ENCODE data around the gene KLHL40.

Gene KLHL40

GRCh38 chr3:42729404-42730145 lies 44.2 kb downstream of the KLHL40 start:
- Histone ChIP-seq H3K27ac (ENCODE audit: low read length) (no peak overlapping the region), H3K36me3 (ENCODE audit: insufficient read depth, low read depth, low read length) (no peaks in the 10 kb centered on the region), H3K4me1 (ENCODE audit: insufficient read depth, low read length) (peaks cover 9% of the 10 kb centered on the region; the same call in 1 of the 2 replicates), H3K9ac (ENCODE audit: low read depth, low read length) (no peak overlapping the region), H3K4me3 (ENCODE audit: low read length) (no peak overlapping the region), H3K9me3 (ENCODE audit: insufficient read depth, low read depth, low read length) (no peaks in the 10 kb centered on the region), H3K27me3 (ENCODE audit: insufficient read depth, low read length) (no peaks in the 10 kb centered on the region)

GRCh38 chr3:42730294-42730693 lies 45.0 kb downstream of the KLHL40 start:
- Histone ChIP-seq H3K4me1 (ENCODE audit: insufficient read depth, low read length) (peaks cover 9% of the 10 kb centered on the region; the same call in 1 of the 2 replicates), H3K27me3 (ENCODE audit: insufficient read depth, low read length) (no peaks in the 10 kb centered on the region), H3K36me3 (ENCODE audit: insufficient read depth, low read depth, low read length) (no peaks in the 10 kb centered on the region), H3K9ac (ENCODE audit: low read depth, low read length) (no peak overlapping the region), H3K27ac (ENCODE audit: low read length) (no peak overlapping the region), H3K9me3 (ENCODE audit: insufficient read depth, low read depth, low read length) (no peaks in the 10 kb centered on the region), H3K4me3 (ENCODE audit: low read length) (no peak overlapping the region)

GRCh38 chr3:42730706-42731420 lies 45.5 kb downstream of the KLHL40 start:
- Histone ChIP-seq H3K36me3 (ENCODE audit: insufficient read depth, low read depth, low read length) (no peaks in the 10 kb centered on the region), H3K27ac (ENCODE audit: low read length) (no peak overlapping the region), H3K9me3 (ENCODE audit: insufficient read depth, low read depth, low read length) (no peaks in the 10 kb centered on the region), H3K4me3 (ENCODE audit: low read length) (no peak overlapping the region), H3K4me1 (ENCODE audit: insufficient read depth, low read length) (peaks cover 9% of the 10 kb centered on the region; the same call in 1 of the 2 replicates), H3K27me3 (ENCODE audit: insufficient read depth, low read length) (no peaks in the 10 kb centered on the region), H3K9ac (ENCODE audit: low read depth, low read length) (no peak overlapping the region)

GRCh38 chr3:42731476-42732195 lies 46.3 kb downstream of the KLHL40 start:
- H3K9ac ChIP-seq (ENCODE audit: low read depth, low read length) = no peak overlapping the region
- H3K9me3 ChIP-seq (ENCODE audit: insufficient read depth, low read depth, low read length) = no peaks in the 10 kb centered on the region
- H3K4me1 ChIP-seq (ENCODE audit: insufficient read depth, low read length) = peaks cover 9% of the 10 kb centered on the region; the same call in 1 of the 2 replicates
- H3K27ac ChIP-seq (ENCODE audit: low read length) = no peak overlapping the region
- no peaks in the 10 kb centered on the region for H3K27me3 ChIP-seq (ENCODE audit: insufficient read depth, low read length)
- no peak overlapping the region for H3K4me3 ChIP-seq (ENCODE audit: low read length)
- no peaks in the 10 kb centered on the region for H3K36me3 ChIP-seq (ENCODE audit: insufficient read depth, low read depth, low read length)

GRCh38 chr3:42732196-42732828 lies 47.0 kb downstream of the KLHL40 start:
- Histone ChIP-seq H3K4me1 (ENCODE audit: insufficient read depth, low read length) (peaks cover 9% of the 10 kb centered on the region; the same call in 1 of the 2 replicates), H3K9me3 (ENCODE audit: insufficient read depth, low read depth, low read length) (no peaks in the 10 kb centered on the region), H3K27me3 (ENCODE audit: insufficient read depth, low read length) (no peaks in the 10 kb centered on the region), H3K27ac (ENCODE audit: low read length) (no peak overlapping the region), H3K36me3 (ENCODE audit: insufficient read depth, low read depth, low read length) (no peaks in the 10 kb centered on the region), H3K9ac (ENCODE audit: low read depth, low read length) (no peak overlapping the region), H3K4me3 (ENCODE audit: low read length) (no peak overlapping the region)

GRCh38 chr3:42732829-42733459 lies 47.6 kb downstream of the KLHL40 start:
- no peak overlapping the region for H3K4me3 ChIP-seq (ENCODE audit: low read length)
- no peak overlapping the region for H3K9ac ChIP-seq (ENCODE audit: low read depth, low read length)
- no peak overlapping the region for H3K27ac ChIP-seq (ENCODE audit: low read length)
- peaks cover 9% of the 10 kb centered on the region; the same call in 1 of the 2 replicates for H3K4me1 ChIP-seq (ENCODE audit: insufficient read depth, low read length)
- H3K36me3 ChIP-seq (ENCODE audit: insufficient read depth, low read depth, low read length) = no peaks in the 10 kb centered on the region
- no peaks in the 10 kb centered on the region for H3K9me3 ChIP-seq (ENCODE audit: insufficient read depth, low read depth, low read length)
- H3K27me3 ChIP-seq (ENCODE audit: insufficient read depth, low read length) = no peaks in the 10 kb centered on the region

GRCh38 chr3:42733501-42734262 lies 48.3 kb downstream of the KLHL40 start:
- H3K4me1 ChIP-seq (ENCODE audit: insufficient read depth, low read length) = peaks cover 9% of the 10 kb centered on the region; the same call in 1 of the 2 replicates

GRCh38 chr3:42734263-42734860 lies 49.0 kb downstream of the KLHL40 start:
- H3K4me3 ChIP-seq (ENCODE audit: low read length) = no peak overlapping the region
- peaks cover 9% of the 10 kb centered on the region; the same call in 1 of the 2 replicates for H3K4me1 ChIP-seq (ENCODE audit: insufficient read depth, low read length)
- H3K36me3 ChIP-seq (ENCODE audit: insufficient read depth, low read depth, low read length) = no peaks in the 10 kb centered on the region
- H3K9me3 ChIP-seq (ENCODE audit: insufficient read depth, low read depth, low read length) = no peaks in the 10 kb centered on the region
- H3K27me3 ChIP-seq (ENCODE audit: insufficient read depth, low read length) = no peaks in the 10 kb centered on the region
- no peak overlapping the region for H3K27ac ChIP-seq (ENCODE audit: low read length)
- H3K9ac ChIP-seq (ENCODE audit: low read depth, low read length) = no peak overlapping the region

More at GRCh38 chr3:42733501-42734262, 48.3 kb downstream of the KLHL40 start:
- H3K4me3 ChIP-seq (ENCODE audit: low read length) = no peak overlapping the region
- H3K9me3 ChIP-seq (ENCODE audit: insufficient read depth, low read depth, low read length) = no peaks in the 10 kb centered on the region
- H3K36me3 ChIP-seq (ENCODE audit: insufficient read depth, low read depth, low read length) = no peaks in the 10 kb centered on the region
- no peak overlapping the region for H3K27ac ChIP-seq (ENCODE audit: low read length)
- H3K9ac ChIP-seq (ENCODE audit: low read depth, low read length) = no peak overlapping the region
- no peaks in the 10 kb centered on the region for H3K27me3 ChIP-seq (ENCODE audit: insufficient read depth, low read length)

- Histone ChIP-seq H3K27ac (ENCODE audit: low read length) (no peak overlapping the region), H3K4me1 (ENCODE audit: insufficient read depth, low read length) (peaks cover 9% of the 10 kb centered on the region; the same call in 1 of the 2 replicates), H3K27me3 (ENCODE audit: insufficient read depth, low read length) (no peaks in the 10 kb centered on the region), H3K9me3 (ENCODE audit: insufficient read depth, low read depth, low read length) (no peaks in the 10 kb centered on the region), H3K4me3 (ENCODE audit: low read length) (no peak overlapping the region), H3K36me3 (ENCODE audit: insufficient read depth, low read depth, low read length) (no peaks in the 10 kb centered on the region), H3K9ac (ENCODE audit: low read depth, low read length) (no peak overlapping the region)
Measured at GRCh38 chr3:42735019-42735418, 49.7 kb downstream of the KLHL40 start.

GRCh38 chr3:42735615-42736014 lies 50.3 kb downstream of the KLHL40 start:
- Histone ChIP-seq H3K36me3 (ENCODE audit: insufficient read depth, low read depth, low read length) (no peaks in the 10 kb centered on the region), H3K9ac (ENCODE audit: low read depth, low read length) (no peak overlapping the region), H3K4me3 (ENCODE audit: low read length) (no peak overlapping the region), H3K9me3 (ENCODE audit: insufficient read depth, low read depth, low read length) (no peaks in the 10 kb centered on the region), H3K4me1 (ENCODE audit: insufficient read depth, low read length) (peaks cover 9% of the 10 kb centered on the region; the same call in 1 of the 2 replicates), H3K27me3 (ENCODE audit: insufficient read depth, low read length) (no peaks in the 10 kb centered on the region), H3K27ac (ENCODE audit: low read length) (no peak overlapping the region)

All from iPS-20b (cell line).